Osteoblast (primary cell): Measurements from ENCODE around the gene AUTS2. TPM values are rescaled to one million over a fixed set of nuclear protein-coding genes. Genes with fewer than 3 reads are reported as not detected.
A peak's percentile ranks its signal among the peaks of the same experiment; 100 is the strongest.

Source experiments
- DNase-seq: peaks from one replicate; pipeline ENCODE4 v3.0.0; 2011; ENCODE audit warnings: low spot score, mixed read lengths; ENCODE audit not compliant: insufficient read length; ENCODE audit errors: missing footprints
- H2AFZ ChIP-seq: 2 replicates; pipeline ENCODE4 v1.6.0; 2011; ENCODE audit warnings: mild to moderate bottlenecking, low read length
- H3K27ac ChIP-seq: 2 replicates; pipeline ENCODE4 v1.5.1; 2011; ENCODE audit warnings: mild to moderate bottlenecking, low read depth, low read length, moderate library complexity
- H3K27me3 ChIP-seq: 2 replicates; pipeline ENCODE4 v1.6.0; 2012; ENCODE audit warnings: mild to moderate bottlenecking, control low read depth, inconsistent platforms, low read length, moderate library complexity; ENCODE audit not compliant: insufficient read depth
- H3K36me3 ChIP-seq: 2 replicates; pipeline ENCODE4 v1.5.1; 2011; ENCODE audit warnings: mild to moderate bottlenecking, low read length, control low read depth, moderate library complexity; ENCODE audit not compliant: insufficient read depth
- H3K4me1 ChIP-seq: 2 replicates; pipeline ENCODE4 v1.5.1; 2011; ENCODE audit warnings: mild to moderate bottlenecking, low read length, control low read depth, moderate library complexity; ENCODE audit not compliant: insufficient read depth
- H3K4me2 ChIP-seq: 2 replicates; pipeline ENCODE4 v1.6.0; 2011; ENCODE audit warnings: mild to moderate bottlenecking, low read length; ENCODE audit not compliant: insufficient read depth
- H3K4me3 ChIP-seq: fragments of 200-600 bp; sonication (generic); 3 replicates; pipeline ENCODE4 v1.5.1; 2012; ENCODE audit warnings: mild to moderate bottlenecking, low read length, inconsistent platforms; ENCODE audit not compliant: insufficient read depth
- H3K79me2 ChIP-seq: 2 replicates; pipeline ENCODE4 v1.6.0; 2012; ENCODE audit warnings: mild to moderate bottlenecking, low read length, control low read depth, inconsistent platforms; ENCODE audit not compliant: insufficient read depth
- H3K9me3 ChIP-seq: 2 replicates; pipeline ENCODE4 v1.5.1; 2011; ENCODE audit warnings: low read depth, low read length, control low read depth
- H4K20me1 ChIP-seq: 2 replicates; pipeline ENCODE4 v1.6.0; 2012; ENCODE audit warnings: mild to moderate bottlenecking, low read length, control low read depth; ENCODE audit not compliant: insufficient read depth
- total RNA-seq: library from RNA; depleted of rRNA; stranded (reverse); fragments of >200 nt; gene quantifications from 2 replicates; pipeline ENCODE4 v1.2.3, GENCODE V29; 2012
- TF ChIP-seq, protein P1 (sequence below): IDR thresholded peaks from 2 replicates; pipeline ENCODE4 v1.5.1; 2011; ENCODE audit warnings: mild to moderate bottlenecking, low read depth, low read length, moderate library complexity; ENCODE audit errors: extremely low read depth

The AUTS2 gene
- total RNA-seq, 1 donor: 15.2 TPM

DNA sequence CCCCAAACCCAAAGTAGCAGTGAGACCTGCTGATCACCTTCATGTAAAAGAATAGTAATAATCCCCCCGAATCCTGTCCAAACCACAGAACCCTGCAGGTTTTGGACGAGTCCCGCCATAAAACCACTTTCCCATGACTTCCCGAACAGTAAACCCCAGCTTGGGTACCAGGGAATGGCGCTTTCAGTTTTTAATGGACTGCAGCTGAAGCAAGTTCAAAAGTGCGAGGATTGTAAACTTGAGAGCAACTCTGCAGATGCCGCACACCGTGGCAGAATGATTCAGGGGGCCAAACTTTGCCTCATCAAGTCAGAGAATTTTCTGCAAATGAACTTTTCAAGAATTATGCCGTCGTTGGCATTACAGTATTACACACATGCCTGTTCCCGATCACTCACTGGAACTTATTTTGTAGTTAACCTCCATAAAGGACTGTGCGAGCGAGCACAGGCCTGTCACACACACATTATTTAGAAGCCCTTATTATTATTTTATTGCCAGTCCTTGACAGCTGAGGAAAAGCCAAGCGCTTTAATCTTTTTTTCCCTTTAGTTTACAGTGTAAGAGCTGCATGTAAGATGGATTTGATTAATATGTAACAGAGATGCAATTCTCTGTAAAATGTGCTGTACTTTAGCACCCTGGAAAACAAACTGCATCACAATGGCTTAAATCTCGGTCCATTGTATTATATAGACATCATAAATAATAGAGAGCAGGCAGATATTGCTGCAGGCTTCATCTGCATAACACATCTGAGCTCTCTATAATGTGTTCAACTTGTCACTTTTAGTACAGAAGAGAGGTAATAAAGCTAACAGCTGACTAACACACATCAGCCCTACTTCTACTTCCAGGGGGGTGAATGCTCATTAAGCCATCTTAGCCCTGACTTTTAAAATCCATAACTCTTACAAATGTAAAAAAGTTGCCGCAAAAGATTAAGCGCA, 1040.2 kb downstream of the AUTS2 start:
- peaks cover 20% of the 10 kb centered on the region for H3K4me1 ChIP-seq
- H3K4me2 ChIP-seq: no peak overlapping the region

DNA sequence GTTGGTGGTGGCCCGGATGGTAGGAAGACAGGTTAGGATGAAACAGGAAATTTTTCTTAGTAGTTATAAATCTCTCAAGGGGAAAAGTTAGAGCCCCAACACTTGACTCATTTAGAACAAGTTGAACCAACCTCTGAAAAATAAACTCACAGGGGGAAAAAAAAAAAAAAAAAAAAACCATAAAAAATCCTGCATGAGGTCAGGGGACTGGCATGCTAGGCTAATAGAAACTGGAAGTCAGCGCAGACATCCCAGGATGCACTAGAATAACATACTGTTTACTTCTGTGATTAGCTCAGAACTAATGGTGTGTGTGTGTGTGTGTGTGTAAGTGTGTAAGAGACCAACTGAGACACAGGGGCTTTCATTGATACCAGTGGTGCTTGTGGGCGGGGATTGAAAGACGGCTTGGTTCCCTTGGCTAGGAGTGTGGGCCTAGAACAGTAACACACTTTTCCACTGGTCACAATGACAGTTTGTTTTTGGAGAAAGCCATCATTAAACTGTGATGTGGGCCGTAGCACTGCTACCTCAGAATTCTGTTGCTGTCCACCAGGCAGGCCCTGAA, 1042.1 kb downstream of the AUTS2 start:
- no peaks in the 10 kb centered on the region for H3K79me2 ChIP-seq
- peak overlapping the region; percentile 76 for H2AFZ ChIP-seq
- peak overlapping the region; percentile 55 for H3K27ac ChIP-seq
- H3K27me3 ChIP-seq: no peaks in the 10 kb centered on the region
- peaks cover 10% of the 10 kb centered on the region for H3K4me1 ChIP-seq
- peak; percentile 95 for DNase-seq
- peak overlapping the region; percentile 20 for H3K4me2 ChIP-seq
- H3K4me3 ChIP-seq: no peak overlapping the region
- no peaks in the 10 kb centered on the region for H3K9me3 ChIP-seq
- H3K36me3 ChIP-seq: no peaks in the 10 kb centered on the region
- H4K20me1 ChIP-seq: no peaks in the 10 kb centered on the region
- TF ChIP-seq, protein P1, sequence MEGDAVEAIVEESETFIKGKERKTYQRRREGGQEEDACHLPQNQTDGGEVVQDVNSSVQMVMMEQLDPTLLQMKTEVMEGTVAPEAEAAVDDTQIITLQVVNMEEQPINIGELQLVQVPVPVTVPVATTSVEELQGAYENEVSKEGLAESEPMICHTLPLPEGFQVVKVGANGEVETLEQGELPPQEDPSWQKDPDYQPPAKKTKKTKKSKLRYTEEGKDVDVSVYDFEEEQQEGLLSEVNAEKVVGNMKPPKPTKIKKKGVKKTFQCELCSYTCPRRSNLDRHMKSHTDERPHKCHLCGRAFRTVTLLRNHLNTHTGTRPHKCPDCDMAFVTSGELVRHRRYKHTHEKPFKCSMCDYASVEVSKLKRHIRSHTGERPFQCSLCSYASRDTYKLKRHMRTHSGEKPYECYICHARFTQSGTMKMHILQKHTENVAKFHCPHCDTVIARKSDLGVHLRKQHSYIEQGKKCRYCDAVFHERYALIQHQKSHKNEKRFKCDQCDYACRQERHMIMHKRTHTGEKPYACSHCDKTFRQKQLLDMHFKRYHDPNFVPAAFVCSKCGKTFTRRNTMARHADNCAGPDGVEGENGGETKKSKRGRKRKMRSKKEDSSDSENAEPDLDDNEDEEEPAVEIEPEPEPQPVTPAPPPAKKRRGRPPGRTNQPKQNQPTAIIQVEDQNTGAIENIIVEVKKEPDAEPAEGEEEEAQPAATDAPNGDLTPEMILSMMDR: no peak

More for the DNA sequence above, 1040.2 kb downstream of the AUTS2 start:
- no peak overlapping the region for H2AFZ ChIP-seq
- DNase-seq: no peak
- H3K9me3 ChIP-seq: no peaks in the 10 kb centered on the region
- H3K36me3 ChIP-seq: no peaks in the 10 kb centered on the region
- H3K27ac ChIP-seq: no peak overlapping the region
- H3K27me3 ChIP-seq: no peaks in the 10 kb centered on the region
- TF ChIP-seq, protein P1: no peak
- no peak overlapping the region for H3K4me3 ChIP-seq
- H3K79me2 ChIP-seq: no peaks in the 10 kb centered on the region
- H4K20me1 ChIP-seq: no peaks in the 10 kb centered on the region

DNA sequence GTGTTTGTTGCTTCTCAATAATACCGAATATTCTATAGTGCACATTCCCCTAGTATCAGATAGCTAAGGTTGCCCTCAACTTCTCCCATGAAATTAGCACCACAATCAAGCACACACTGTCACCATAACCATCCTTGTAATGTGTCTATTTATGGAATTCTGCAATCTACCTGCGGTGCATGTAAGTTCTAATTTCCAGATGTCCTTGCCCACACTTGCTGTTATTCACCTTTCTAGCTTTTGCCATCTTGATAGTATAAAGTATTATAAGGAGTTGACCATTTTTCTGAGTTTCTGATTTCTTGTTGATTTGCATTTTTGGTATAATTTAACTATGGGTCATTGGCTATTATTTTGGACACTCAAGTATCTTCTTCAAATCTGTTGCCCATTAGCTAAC, 1043.6 kb downstream of the AUTS2 start:
- Histone ChIP-seq H3K4me2 (no peak overlapping the region), H3K4me1 (peaks cover 10% of the 10 kb centered on the region), H3K9me3 (no peaks in the 10 kb centered on the region), H3K4me3 (no peak overlapping the region), H3K27ac (no peak overlapping the region), H3K79me2 (no peaks in the 10 kb centered on the region), H4K20me1 (no peaks in the 10 kb centered on the region), H3K36me3 (no peaks in the 10 kb centered on the region), H2AFZ (no peak overlapping the region), H3K27me3 (no peaks in the 10 kb centered on the region)
- TF ChIP-seq, protein P1: no peak
- DNase-seq: no peak

DNA sequence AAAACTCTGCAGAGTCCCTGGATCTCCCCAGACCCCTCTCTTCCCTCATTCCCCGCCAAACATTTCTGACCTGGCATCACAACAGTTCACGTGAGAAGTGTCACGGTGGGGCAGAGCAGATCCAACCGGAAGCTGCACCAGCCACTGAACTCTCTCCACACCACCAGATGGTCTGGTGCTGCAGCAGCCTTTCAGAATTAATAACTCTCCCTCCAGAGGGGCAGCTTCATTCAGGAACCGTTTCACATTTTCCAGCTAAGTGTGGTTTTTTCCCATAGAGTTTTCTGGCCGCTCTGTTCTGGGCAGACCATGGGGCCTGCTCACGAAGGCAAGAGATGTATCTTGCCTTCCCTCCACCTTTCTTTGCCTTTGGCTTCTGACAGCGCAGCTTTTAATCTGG, 1047.0 kb downstream of the AUTS2 start:
- no peaks in the 10 kb centered on the region for H4K20me1 ChIP-seq
- H2AFZ ChIP-seq: no peak overlapping the region
- H3K79me2 ChIP-seq: no peaks in the 10 kb centered on the region
- H3K27me3 ChIP-seq: no peaks in the 10 kb centered on the region
- TF ChIP-seq, protein P1: no peak
- H3K4me2 ChIP-seq: no peak overlapping the region
- no peak overlapping the region for H3K27ac ChIP-seq
- H3K4me1 ChIP-seq: peaks cover 12% of the 10 kb centered on the region
- no peak overlapping the region for H3K4me3 ChIP-seq
- no peak for DNase-seq
- H3K36me3 ChIP-seq: no peaks in the 10 kb centered on the region
- no peaks in the 10 kb centered on the region for H3K9me3 ChIP-seq
